Brain pericyte (primary cell): ENCODE measurements around the gene PSENEN.

Experiments
- DNase-seq: peaks from one replicate; pipeline ENCODE4 v3.0.0-alpha.2; 2012; ENCODE audit warnings: low read depth, low spot score

The PSENEN gene, protein sequence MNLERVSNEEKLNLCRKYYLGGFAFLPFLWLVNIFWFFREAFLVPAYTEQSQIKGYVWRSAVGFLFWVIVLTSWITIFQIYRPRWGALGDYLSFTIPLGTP

DNA sequence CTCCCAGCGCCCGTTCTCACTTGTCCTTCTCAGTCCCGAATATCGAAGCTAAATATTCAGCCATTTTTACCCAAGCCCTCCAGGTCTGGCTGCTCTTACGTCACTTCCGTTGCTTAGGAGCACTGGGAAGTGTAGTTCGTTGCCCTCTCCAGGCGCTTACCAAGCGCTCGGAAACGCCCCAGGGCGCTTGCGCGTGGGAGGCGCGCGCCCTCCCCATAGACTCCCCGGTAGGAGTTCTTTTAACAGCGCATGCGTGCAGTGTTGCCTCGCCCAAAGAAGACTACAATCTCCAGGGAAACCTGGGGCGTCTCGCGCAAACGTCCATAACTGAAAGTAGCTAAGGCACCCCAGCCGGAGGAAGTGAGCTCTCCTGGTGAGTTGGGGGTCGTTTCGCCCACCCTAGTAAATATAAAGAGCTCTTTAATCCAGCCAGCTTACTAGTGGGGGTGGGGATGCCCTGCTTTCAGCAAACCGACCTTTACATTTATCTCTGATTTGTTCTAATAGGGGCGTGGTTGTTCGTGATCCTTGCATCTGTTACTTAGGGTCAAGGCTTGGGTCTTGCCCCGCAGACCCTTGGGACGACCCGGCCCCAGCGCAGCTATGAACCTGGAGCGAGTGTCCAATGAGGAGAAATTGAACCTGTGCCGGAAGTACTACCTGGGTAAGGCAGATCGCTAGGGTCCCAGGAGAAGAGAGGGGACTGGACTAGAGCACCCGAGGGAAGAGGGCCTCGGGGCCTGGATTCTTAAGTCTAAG is at the start of gene PSENEN, which contains the start of gene U2AF1L4:
Gene PSENEN (plus strand): TSS at position 324 of the 759 bp plus-strand sequence. CDS start 280 bp downstream, at position 604.
Gene U2AF1L4 (minus strand): TSS at position 91 of the 759 bp plus-strand sequence. CDS start 27 bp downstream, at position 64.
- DNase-seq: peak; percentile 98

DNA sequence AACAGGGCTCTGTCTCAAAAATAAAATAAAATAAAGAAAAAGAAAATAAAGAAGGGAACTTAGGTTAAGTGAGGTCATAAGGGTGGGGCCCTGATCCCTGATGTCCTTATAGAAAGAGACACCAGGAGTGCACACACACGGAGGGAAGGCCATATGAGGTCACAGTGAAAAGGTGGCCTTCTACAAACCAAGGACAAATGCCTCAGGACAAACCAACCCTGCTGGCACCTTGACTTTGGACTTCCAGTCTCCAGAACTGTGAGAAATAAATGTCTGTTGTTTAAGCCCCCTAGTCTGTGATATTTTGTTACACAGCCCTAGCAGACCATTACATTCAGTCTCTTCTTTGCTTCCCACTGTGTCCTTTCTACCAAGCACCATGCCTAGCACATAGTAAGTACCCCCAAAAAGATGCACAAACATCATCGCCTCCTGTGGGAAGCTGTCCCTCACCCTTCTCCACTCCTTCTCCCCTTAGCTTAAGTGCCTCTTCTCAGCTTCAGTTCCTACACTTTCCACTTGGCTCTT is 49.5 kb upstream of the PSENEN start:
- DNase-seq: no peak

DNA sequence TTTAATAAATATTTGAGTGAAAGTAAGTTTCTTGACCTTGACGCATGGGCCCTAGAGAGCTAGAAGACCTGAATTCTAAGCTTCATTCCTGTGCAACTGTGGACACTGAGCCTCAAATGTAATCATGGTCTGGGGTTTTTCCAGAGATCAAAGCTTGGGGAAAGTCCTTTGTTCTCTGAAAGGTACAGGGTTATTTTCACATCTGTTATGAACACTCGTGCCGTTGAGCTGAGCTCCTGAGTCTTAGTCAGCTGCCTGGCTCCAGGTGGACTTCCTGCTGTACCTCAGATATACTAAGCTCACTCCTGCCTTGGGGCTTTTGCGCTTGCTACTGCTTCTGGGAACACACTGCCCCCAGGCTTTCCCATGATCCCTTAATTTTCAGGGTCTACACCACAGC is 48.6 kb upstream of the PSENEN start:
- DNase-seq: no peak

DNA sequence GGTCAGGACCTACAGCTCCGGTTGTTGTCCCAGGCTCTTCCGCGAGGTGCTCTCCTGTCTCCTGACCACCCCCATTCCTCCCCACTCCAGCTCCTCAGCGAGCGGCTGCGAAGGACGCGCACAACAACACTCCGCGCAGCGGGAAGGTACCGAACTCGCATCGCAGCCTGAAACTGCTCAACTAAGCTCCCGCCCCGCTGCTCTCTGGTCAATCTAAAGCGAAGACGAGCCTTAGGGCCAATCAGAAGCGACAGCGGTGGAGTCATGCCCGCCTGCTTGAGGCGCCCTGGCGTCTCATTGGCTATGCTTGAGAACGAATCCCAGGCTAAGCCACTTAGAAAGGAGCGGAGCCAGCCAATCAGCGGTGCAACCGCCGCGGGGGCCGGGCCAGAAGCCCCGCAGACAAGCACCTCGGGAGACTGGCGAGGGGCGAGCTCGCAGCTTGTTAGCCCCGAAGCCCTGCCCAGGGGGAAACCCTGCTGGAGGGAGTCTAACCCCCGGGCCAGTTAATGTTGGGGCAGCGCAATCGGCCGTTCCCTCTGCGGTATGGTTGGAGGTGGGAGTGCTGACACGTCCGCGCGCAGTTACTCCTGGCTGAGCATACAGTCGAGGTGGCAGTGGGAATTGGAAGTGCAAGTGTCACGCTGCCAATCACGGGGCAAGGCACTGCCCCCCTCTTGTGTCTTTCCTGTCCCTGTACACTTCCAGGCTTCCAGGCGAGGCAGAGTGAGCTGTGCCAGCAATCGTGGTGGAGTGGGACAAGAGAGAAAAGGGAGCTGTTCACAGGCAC is 43.0 kb upstream of the PSENEN start:
- DNase-seq: peak; percentile 90

DNA sequence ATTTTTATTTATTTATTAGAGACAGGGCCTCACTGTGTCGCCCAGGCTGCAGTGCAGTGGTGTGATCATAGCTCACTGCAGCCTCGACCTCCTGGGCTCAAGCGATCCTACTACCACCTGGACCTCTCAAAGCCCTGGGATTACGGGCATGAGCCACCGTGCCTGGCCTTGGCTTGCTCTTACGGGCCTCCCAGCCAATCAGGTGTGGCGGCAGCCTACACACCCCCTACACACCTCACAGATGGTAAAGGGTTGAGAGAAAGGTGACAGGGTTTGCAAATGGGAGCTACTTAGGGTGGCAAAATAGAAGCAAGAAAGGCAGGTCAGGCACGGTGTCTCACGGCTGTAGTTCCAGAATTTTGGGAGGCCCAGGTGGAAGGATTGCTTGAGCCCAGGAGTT is 42.1 kb upstream of the PSENEN start:
- no peak for DNase-seq

DNA sequence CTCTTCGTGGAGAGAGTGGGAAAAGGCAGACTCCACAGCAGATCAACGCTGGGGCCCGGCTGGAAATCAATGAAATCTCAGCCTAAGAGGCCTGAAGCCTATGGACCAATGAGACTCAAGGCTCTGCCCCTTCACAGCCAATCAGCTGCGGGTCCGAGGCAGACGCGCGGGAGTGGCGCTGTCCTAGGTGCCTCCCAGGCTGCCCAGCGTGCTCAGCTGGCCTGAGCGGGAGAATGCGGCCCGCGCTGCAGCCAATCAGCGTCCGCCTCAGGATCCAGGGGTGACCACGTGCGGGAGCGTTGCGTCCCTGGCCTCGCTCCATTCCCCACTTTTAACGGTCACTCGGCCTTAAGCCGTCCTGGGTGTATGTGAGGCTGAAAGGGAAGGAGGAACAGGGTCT is 41.2 kb upstream of the PSENEN start, which contains the start of gene ZBTB32:
Gene ZBTB32 (plus strand): TSS at position 341 of the 400 bp plus-strand sequence. CDS start 10,069 bp downstream, outside the sequence.
- DNase-seq: no peak

GRCh38 chr19:35708391-35708790 is 37.1 kb upstream of the PSENEN start:
- DNase-seq: no peak

DNA sequence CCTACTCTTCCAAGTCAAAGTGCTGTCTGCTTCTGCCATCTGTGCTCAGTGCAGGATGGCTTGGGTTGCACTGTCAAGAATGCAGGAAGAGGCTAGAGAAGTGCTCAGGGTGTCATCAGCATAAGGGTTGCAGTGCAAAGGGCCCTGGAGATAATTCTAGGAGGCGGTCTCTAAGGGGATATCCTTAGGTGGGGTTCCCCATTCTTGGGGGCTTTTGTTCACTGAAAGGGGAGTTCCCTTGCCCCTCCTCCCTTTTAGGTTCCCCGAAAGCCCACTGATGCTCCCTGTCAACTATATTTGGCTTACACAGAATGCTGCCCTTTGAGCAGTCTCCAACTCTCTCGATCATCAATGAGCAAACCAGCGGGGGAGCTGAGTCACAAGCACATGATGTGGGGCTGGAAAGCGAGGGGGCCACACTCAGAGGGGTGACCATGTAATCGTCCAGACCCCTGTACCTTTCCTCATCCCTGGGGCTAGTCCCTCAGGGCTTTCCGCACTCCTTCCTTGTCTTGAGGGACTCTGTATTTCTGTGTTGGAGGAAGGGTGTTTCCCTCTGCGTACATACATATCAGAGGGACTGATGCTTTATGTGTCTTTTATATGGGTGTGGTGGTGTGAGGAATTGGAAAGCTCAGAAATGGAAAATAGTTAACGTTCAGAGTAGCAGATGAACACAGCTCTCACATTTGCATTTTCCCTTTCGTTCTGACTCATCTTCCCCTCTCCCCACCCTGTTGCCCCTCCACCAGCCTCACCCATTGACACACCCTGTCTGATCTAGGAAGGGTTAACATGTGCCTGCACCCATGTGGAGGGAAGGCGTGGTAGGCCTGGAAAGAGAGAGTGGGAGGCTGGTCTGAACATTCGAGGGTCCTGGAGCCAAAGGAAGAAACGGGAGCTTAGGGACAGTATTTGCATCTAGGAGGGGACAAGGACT is 34.4 kb upstream of the PSENEN start:
- no peak for DNase-seq

- no peak for DNase-seq
Measured at GRCh38 chr19:35712567-35713505, 32.6 kb upstream of the PSENEN start.

GRCh38 chr19:35713506-35713850 is 32.0 kb upstream of the PSENEN start:
- no peak for DNase-seq

GRCh38 chr19:35713904-35714495 is 31.5 kb upstream of the PSENEN start:
- DNase-seq: no peak

DNA sequence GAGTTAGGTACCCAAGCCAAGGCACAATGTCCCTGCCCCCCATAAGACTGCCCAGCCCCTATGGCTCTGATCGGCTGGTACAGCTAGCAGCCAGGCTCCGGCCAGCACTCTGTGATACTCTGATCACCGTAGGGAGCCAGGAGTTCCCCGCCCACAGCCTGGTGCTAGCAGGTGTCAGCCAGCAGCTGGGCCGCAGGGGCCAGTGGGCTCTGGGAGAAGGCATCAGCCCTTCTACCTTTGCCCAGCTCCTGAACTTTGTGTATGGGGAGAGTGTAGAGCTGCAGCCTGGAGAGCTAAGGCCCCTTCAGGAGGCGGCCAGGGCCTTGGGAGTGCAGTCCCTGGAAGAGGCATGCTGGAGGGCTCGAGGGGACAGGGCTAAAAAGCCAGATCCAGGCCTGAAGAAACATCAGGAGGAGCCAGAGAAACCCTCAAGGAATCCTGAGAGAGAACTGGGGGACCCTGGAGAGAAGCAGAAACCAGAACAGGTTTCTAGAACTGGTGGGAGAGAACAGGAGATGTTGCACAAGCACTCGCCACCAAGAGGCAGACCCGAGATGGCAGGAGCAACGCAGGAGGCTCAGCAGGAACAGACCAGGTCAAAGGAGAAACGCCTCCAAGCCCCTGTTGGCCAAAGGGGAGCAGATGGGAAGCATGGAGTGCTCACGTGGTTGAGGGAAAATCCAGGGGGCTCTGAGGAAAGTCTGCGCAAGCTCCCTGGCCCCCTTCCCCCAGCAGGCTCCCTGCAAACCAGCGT is 30.7 kb upstream of the PSENEN start:
- DNase-seq: no peak

GRCh38 chr19:35715355-35715809 is 30.1 kb upstream of the PSENEN start:
- DNase-seq: no peak

- no peak for DNase-seq
Measured at GRCh38 chr19:35715981-35716800, 29.3 kb upstream of the PSENEN start.

GRCh38 chr19:35716801-35717664 is 28.4 kb upstream of the PSENEN start:
- peak; percentile 91 for DNase-seq

GRCh38 chr19:35717665-35718344 is 27.6 kb upstream of the PSENEN start, which contains the start of gene KMT2B:
KMT2B (plus strand) TSS chr19:35718003; CDS start chr19:35718019, 16 bp downstream.
- no peak for DNase-seq
